Calu3 (cell line): ENCODE results near the gene FGD5. TPM values are rescaled to one million over a fixed set of nuclear protein-coding genes. Genes with fewer than 3 reads are reported as not detected.
A peak's percentile ranks its signal among the peaks of the same experiment; 100 is the strongest.

Source experiments
- BruUV-seq: library from RNA; stranded (reverse); fragments of 400-500 nt; replicated peaks from 2 replicates; lab custom pipeline; 2021; lab: Mats Ljungman, UMichigan
- CTCF ChIA-PET: fragments of 300-600 bp; sonication (Branson Sonifier 250); formaldehyde crosslinking; loops from one replicate; lab custom pipeline; 2022; ENCODE audit warnings: antibody characterized with exemption; lab: Charles Lee
- DNase-seq: peaks from one replicate; pipeline ENCODE4 v3.0.0; 2022
- H3K27ac Mint-ChIP-seq: one replicate; pipeline ENCODE4 v1.8.0; 2022; ENCODE audit warnings: mixed read lengths; ENCODE audit not compliant: unreplicated experiment
- H3K27me3 Mint-ChIP-seq: one replicate; pipeline ENCODE4 v1.8.0; 2022; ENCODE audit warnings: mixed read lengths; ENCODE audit not compliant: unreplicated experiment
- H3K36me3 Mint-ChIP-seq: one replicate; pipeline ENCODE4 v1.8.0; 2022; ENCODE audit warnings: mild to moderate bottlenecking, moderate library complexity, mixed read lengths; ENCODE audit not compliant: insufficient read depth, unreplicated experiment
- H3K4me1 Mint-ChIP-seq: one replicate; pipeline ENCODE4 v1.8.0; 2022; ENCODE audit warnings: mild to moderate bottlenecking, low read depth, mixed read lengths; ENCODE audit not compliant: unreplicated experiment
- H3K4me3 Mint-ChIP-seq: one replicate; pipeline ENCODE4 v1.8.0; 2022; ENCODE audit warnings: mild to moderate bottlenecking, low read depth, moderate library complexity, mixed read lengths; ENCODE audit not compliant: unreplicated experiment
- H3K9me3 Mint-ChIP-seq: one replicate; pipeline ENCODE4 v1.8.0; 2022; ENCODE audit warnings: low read depth, mixed read lengths; ENCODE audit not compliant: unreplicated experiment
- CTCF ChIP-seq: fragments of 200-600 bp; IDR thresholded peaks from one replicate; pipeline ENCODE4 v1.8.0; 2022; ENCODE audit warnings: antibody characterized with exemption; ENCODE audit not compliant: unreplicated experiment
- intact Hi-C: fragments of 100-400 bp; cut with micrococcal nuclease; formaldehyde crosslinking; loops from one replicate; pipeline ENCODE4 v1.10.0; 2022; ENCODE audit not compliant: unreplicated experiment
- total RNA-seq: library from RNA; stranded (reverse); gene quantifications from 2 replicates; pipeline ENCODE4 v1.2.3, GENCODE V29; 2022

Gene FGD5
- total RNA-seq, 1 experiment from 2014 or later = not detected

- Mint-ChIP-seq H3K27me3 (peaks cover 59% of the 10 kb centered on the region), H3K4me1 (peaks cover 11% of the 10 kb centered on the region), H3K9me3 (no peaks in the 10 kb centered on the region), H3K27ac (no peak overlapping the region), H3K36me3 (no peaks in the 10 kb centered on the region), H3K4me3 (no peak overlapping the region)
- CTCF ChIA-PET = no interaction called here
- no peak for TF ChIP-seq CTCF
- intact Hi-C loops = no loop called here
- BruUV-seq = no TSS peak
- DNase-seq = no peak
These were observed 56.8 kb downstream of the FGD5 start for GRCh38 chr3:14875411-14876175.

GRCh38 chr3:14876921-14877333 lies 58.2 kb downstream of the FGD5 start:
- Mint-ChIP-seq H3K27ac (no peak overlapping the region), H3K27me3 (peaks cover 57% of the 10 kb centered on the region), H3K4me1 (peaks cover 11% of the 10 kb centered on the region), H3K4me3 (no peak overlapping the region), H3K36me3 (no peaks in the 10 kb centered on the region), H3K9me3 (no peaks in the 10 kb centered on the region)
- no peak for TF ChIP-seq CTCF
- CTCF ChIA-PET = no interaction called here
- peak; percentile 55 for DNase-seq
- no TSS peak for BruUV-seq
- intact Hi-C loops = no loop called here

GRCh38 chr3:14877469-14877868 lies 58.7 kb downstream of the FGD5 start:
- no TSS peak for BruUV-seq
- CTCF ChIA-PET = no interaction called here
- H3K27ac Mint-ChIP-seq = no peak overlapping the region
- no peak for TF ChIP-seq CTCF
- H3K4me3 Mint-ChIP-seq = no peak overlapping the region
- no peaks in the 10 kb centered on the region for H3K36me3 Mint-ChIP-seq
- intact Hi-C loops = no loop called here
- no peaks in the 10 kb centered on the region for H3K9me3 Mint-ChIP-seq
- peaks cover 11% of the 10 kb centered on the region for H3K4me1 Mint-ChIP-seq
- no peak for DNase-seq
- H3K27me3 Mint-ChIP-seq = peaks cover 52% of the 10 kb centered on the region

- TF ChIP-seq CTCF = no peak
- no TSS peak for BruUV-seq
- Mint-ChIP-seq H3K36me3 (no peaks in the 10 kb centered on the region), H3K27ac (no peak overlapping the region), H3K27me3 (peaks cover 62% of the 10 kb centered on the region), H3K4me1 (peaks cover 11% of the 10 kb centered on the region), H3K9me3 (no peaks in the 10 kb centered on the region), H3K4me3 (no peak overlapping the region)
- CTCF ChIA-PET = no interaction called here
- no peak for DNase-seq
- intact Hi-C loops = no loop called here
These were observed 60.6 kb downstream of the FGD5 start for GRCh38 chr3:14879211-14879874.
